ENCODE measurements around the gene TXNRD2.
"Not testable (repeated sequence)": the region's sequence is repeated elsewhere in the genome, so short reads cannot be mapped to it uniquely, and the experiment has no call there.

Gene TXNRD2

DNA sequence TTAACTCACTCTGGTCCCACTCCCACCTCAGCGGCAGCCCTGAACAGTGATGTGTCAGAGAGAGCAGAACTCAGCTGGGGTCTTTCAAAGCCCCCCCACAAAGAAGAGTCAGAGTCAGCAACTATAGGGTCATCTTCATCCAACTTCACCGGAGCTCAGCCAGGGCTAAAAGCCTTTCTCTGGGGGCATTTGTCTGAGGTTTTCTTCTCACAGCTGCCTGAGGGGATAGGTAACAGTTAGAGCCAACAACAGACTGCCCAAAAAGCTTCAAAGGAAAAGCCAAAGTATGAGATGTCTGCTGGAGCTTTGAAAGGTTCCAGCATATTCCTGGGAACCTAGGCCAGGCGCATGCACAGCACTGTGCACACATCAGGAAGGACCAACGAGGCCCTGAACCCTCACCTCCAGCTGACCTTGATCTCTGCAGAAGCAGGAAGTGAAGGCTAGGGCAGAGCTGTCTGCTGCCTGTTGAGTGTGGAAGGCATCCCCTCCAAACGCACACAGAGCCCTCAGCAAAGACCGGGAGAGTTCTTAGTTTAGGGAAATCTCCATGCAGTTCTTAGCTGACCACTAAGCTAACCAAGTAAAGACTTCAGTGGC lies 28.2 kb downstream of the TXNRD2 start:
- TF ChIP-seq, protein P1, sequence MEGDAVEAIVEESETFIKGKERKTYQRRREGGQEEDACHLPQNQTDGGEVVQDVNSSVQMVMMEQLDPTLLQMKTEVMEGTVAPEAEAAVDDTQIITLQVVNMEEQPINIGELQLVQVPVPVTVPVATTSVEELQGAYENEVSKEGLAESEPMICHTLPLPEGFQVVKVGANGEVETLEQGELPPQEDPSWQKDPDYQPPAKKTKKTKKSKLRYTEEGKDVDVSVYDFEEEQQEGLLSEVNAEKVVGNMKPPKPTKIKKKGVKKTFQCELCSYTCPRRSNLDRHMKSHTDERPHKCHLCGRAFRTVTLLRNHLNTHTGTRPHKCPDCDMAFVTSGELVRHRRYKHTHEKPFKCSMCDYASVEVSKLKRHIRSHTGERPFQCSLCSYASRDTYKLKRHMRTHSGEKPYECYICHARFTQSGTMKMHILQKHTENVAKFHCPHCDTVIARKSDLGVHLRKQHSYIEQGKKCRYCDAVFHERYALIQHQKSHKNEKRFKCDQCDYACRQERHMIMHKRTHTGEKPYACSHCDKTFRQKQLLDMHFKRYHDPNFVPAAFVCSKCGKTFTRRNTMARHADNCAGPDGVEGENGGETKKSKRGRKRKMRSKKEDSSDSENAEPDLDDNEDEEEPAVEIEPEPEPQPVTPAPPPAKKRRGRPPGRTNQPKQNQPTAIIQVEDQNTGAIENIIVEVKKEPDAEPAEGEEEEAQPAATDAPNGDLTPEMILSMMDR (IDR thresholded peaks at IDR 0.05; ENCODE audit: borderline replicate concordance, insufficient read depth, low read depth, low read length) = no peak
- no peak overlapping the region for H3K4me3 ChIP-seq (ENCODE audit: low read depth, low read length)

DNA sequence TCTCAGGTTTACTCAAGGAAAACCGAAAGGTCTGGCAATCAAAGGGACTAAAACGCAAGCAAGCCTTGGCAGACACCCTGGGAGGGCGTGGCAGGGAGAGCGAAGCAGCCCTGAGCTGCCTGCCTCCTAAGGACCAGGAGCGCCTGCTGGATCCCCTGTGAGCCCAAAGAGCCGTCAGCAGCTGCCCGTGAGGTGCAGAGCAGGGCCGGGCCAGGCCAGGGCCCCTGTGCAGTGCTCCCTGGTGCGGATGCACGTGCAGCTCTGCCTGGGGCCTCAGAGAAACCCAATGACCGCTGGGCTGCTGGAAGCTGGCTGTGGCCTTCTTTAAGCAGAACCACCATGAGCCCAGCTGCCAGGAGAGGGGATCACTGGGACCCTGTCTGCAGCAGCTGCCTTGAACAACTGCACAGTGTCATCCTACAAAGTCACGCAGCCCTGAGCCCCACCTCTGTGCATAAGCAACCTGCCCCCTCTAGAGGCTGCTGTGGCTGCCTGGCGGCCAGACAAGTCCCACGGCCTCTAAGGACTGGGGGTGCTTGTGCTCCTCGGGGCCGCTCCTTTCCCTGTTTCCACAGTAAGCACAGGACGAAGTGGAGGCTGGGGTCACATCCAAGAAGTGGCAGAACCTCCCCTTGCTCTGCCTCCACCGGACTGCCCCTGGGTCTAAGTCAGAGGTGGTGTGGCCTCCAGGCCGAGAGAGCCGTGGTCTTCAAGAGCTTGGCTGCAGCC lies 29.2 kb downstream of the TXNRD2 start:
- TF ChIP-seq, protein P1 (IDR thresholded peaks at IDR 0.05; ENCODE audit: borderline replicate concordance, insufficient read depth, low read depth, low read length) = no peak

DNA sequence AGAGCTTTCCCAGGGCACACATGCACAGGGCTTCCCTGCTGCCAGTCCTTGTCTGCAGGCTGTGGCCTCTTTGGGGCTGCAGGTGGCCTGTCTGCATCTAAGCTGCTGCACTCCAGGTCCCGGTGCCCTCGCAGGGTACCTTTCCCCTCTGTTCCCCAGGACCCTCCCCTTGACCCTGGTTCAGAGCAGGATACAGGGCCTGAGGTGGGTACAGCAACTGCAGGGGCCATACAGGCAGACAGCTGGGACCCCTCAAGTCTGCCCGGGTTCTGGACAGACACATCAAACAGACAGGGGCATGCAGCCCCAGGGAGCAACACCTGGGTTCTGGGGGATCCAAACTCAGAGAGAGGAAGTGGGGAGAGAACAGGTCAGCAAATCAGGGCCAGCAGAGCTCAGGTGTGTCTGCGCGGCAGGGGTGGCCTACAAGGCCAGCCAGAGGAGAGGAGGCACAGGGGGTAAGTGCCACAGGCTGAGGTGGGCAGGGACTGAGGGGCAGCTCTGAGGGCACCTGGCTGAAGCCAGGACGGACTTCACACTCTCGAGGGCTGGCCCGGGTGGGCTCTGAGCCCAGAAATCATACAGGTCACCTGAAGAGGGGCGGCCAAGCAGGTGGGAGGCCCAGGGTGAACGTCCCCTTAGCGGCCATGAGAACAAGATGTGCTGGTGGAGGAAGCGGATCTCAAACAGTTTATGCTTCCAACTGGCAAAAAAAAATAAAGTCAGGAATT lies 29.9 kb downstream of the TXNRD2 start:
- TF ChIP-seq, protein P1 (IDR thresholded peaks at IDR 0.05; ENCODE audit: borderline replicate concordance, insufficient read depth, low read depth, low read length) = no peak
- no peak overlapping the region for H3K4me3 ChIP-seq (ENCODE audit: low read depth, low read length)

More for the DNA sequence above, 29.2 kb downstream of the TXNRD2 start:
- no peak overlapping the region for H3K4me3 ChIP-seq (ENCODE audit: low read depth, low read length)

DNA sequence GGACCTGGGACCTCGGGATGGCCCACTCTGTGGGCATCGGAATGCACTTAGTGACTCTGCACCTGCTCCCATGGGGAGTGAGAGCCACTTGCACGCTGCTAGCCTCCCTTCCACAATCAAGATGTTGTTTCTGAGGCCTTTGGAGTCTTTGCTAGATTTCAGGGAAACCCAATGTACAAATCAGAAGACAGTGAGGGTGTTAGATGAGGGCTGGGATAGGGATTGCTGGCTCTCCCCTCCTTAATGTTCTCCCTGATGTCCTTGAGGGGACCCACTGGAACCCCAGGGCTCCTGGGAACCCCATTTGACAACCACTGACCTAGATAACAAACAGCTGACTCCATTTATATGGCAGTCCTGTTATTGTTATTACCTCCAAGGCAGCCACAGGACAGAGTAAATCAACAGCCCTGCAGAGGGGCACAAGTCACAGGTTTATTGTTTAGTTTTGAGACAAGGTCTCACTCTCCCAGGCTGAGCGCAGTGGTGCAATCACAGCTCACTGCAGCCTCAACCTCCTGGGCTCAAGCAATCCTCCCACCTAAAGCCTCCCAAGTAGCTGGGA lies 31.4 kb downstream of the TXNRD2 start:
- H3K4me3 ChIP-seq (ENCODE audit: low read depth, low read length) = no peak overlapping the region
- TF ChIP-seq, protein P1 (IDR thresholded peaks at IDR 0.05; ENCODE audit: borderline replicate concordance, insufficient read depth, low read depth, low read length) = no peak

DNA sequence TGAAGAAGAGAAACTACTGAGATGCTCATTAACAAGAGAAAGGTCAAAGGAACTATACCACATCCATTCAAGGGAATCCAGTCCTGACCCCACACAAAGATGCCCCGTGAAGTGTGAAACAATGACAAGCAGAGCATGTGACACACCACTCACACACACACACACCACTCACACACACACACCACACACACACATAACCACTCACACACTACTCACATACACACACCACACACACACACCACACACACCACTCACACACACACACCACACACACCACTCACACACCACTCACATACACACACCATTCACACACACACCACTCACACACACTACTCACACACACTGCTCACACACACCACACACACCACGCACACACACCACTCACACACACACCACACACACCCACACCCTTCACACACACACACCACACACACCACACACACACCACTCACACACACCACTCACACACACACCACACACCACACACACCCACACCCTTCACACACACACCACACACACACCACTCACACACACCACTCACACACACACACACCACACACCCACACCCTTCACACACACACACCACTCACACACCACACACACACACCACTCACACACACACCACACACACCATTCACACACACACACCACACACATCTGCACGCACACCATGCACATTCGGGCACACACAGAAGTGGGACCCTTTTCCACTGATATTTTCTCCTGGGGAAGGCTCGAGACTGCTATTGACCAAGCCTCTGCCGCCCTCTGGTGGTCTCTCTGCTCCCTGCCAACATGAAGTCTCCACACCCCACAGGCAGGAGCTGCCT lies 32.1 kb downstream of the TXNRD2 start:
- no peak overlapping the region for H3K4me3 ChIP-seq (ENCODE audit: low read depth, low read length)
- TF ChIP-seq, protein P1 (IDR thresholded peaks at IDR 0.05; ENCODE audit: borderline replicate concordance, insufficient read depth, low read depth, low read length) = peak; percentile 92

DNA sequence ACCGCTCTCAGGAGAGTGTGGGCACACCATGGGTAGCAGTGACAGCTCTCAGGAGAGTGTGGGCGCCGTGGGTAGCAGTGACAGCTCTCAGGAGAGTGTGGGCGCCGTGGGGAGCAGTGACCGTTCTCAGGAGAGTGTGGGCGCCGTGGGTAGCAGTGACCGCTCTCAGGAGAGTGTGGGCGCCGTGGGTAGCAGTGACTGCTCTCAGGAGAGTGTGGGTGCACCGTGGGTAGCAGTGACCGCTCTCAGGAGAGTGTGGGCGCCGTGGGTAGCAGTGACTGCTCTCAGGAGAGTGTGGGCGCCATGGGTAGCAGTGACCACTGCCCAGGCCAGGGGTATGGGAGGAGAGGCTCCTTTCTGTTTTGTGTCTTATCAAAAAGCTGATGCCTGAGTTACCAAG lies 33.7 kb downstream of the TXNRD2 start:
- H3K4me3 ChIP-seq (ENCODE audit: low read depth, low read length) = not testable (repeated sequence)

DNA sequence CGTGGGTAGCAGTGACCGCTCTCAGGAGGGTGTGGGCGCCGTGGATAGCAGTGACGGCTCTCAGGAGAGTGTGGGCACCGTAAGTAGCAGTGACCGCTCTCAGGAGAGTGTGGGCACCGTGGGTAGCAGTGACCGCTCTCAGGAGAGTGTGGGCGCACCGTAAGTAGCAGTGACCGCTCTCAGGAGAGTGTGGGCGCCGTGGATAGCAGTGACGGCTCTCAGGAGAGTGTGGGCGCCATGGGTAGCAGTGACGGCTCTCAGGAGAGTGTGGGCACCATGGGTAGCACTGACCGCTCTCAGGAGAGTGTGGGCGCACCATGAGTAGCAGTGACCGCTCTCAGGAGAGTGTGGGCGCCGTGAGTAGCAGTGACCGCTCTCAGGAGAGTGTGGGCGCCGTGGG lies 34.8 kb downstream of the TXNRD2 start:
- H3K4me3 ChIP-seq (ENCODE audit: low read depth, low read length) = not testable (repeated sequence)
